Measurements from ENCODE around the gene KLHL18. TPM values are rescaled to one million over a fixed set of nuclear protein-coding genes. Genes with fewer than 3 reads are reported as not detected.
"Not testable (repeated sequence)": the region's sequence is repeated elsewhere in the genome, so short reads cannot be mapped to it uniquely, and the experiment has no call there.

KLHL18 gene
- total and polyA plus RNA-seq, 2 experiments from 2014 or later = 19.4 to 37.0 TPM

- 0 to 3% methylated on average over 6 to 10 of the region's 10 CpGs for WGBS, 2 experiments (ENCODE audit: low coverage in 1 of 2, low lambda C conversion rate in 2 of 2, missing lambda C conversion rate in 2 of 2)
- Histone ChIP-seq H3K36me3 (ENCODE audit: low read depth) (no peaks in the 10 kb centered on the region), H4K20me1 (ENCODE audit: insufficient read depth) (no peaks in the 10 kb centered on the region), H3K4me2 (ENCODE audit: unreplicated experiment) (peak overlapping the region; percentile 98), H3K27me3 (replicated peaks; ENCODE audit: insufficient read depth) (no peaks in the 10 kb centered on the region), H2AFZ (peak overlapping the region; percentile 95), H3F3A (ENCODE audit: insufficient read depth) (peaks cover 8% of the 10 kb centered on the region; the same call in 1 of the 2 replicates), H3K9ac (peak overlapping the region; percentile 93), H3K9me3 (ENCODE audit: low read depth) (no peaks in the 10 kb centered on the region), H3K4me3 (peak overlapping the region; percentile 88), H3K79me2 (ENCODE audit: insufficient read depth) (peaks cover 61% of the 10 kb centered on the region), H3K9me2 (ENCODE audit: insufficient read depth) (no peaks in the 10 kb centered on the region), H3K27ac (peak overlapping the region; percentile 97), H3K4me1 (ENCODE audit: insufficient read depth) (peaks cover 8% of the 10 kb centered on the region; the same call in 1 of the 2 replicates)
- DNase-seq = peak; percentile 43
- TF ChIP-seq EZH2phosphoT487 (IDR thresholded peaks at IDR 0.05; ENCODE audit: insufficient read depth, low read depth) = no peak
- no peak for TF ChIP-seq EZH2 (IDR thresholded peaks at IDR 0.05; ENCODE audit: insufficient read depth, poor library complexity, severe bottlenecking)
- in situ Hi-C loops (cut with MboI) = no loop called here
Measured at GRCh38 chr3:47283193-47283537, 421 bp downstream of the KLHL18 start.

GRCh38 chr3:47283591-47284364 lies 1.0 kb downstream of the KLHL18 start:
- H2AFZ ChIP-seq = peak overlapping the region; percentile 95

DNA sequence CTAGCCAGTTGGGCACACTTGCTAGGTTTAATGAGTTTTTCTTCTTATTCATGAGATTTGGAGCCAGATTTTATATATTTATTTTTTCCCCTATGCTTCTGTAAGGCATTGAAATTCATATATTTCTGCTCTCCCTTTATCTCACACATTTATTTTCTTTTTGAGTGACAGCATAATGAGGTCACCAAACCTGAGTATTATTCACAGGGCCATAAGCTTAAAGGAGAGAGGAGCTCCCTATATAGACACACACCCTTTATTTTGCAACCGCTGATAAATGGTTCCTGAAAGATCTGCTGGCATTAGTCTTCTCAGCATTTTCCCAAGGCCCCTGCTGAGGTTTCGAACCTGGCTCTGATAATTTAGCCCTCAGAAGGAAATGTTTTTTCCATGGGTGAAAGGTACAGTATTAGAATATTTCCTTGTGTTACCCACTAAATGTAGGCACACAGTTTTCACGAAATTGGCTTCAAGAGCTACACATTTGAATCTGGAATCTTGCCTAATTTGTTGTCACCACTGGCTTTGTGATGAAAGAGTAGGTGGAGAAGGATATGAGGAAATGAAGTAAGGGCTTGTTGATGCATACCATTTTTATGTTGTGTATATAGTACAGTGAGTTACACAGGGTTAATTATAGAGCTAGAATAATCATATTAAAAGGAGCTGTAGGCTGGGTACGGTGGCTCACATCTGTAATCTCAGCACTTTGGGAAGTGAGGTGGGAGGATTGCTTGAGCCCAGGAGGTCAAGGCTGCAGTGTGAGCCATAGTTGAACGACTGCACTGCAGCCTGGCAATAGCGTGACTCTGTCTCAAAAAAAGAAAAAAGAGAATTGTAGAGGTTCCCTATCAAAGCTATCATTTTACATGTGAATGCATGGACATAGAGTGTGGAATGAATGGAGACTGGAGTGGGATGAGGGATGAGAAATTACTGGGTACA lies 6.5 kb downstream of the KLHL18 start:
- DNase-seq = no peak
- H3K9me2 ChIP-seq (ENCODE audit: insufficient read depth) = no peaks in the 10 kb centered on the region
- H2AFZ ChIP-seq = no peak overlapping the region
- no peaks in the 10 kb centered on the region for H3K27me3 ChIP-seq (replicated peaks; ENCODE audit: insufficient read depth)
- 80 to 85% methylated on average over 6 of the region's 6 CpGs for WGBS, 2 experiments (ENCODE audit: low coverage in 1 of 2, low lambda C conversion rate in 2 of 2, missing lambda C conversion rate in 2 of 2)
- H3K79me2 ChIP-seq (ENCODE audit: insufficient read depth) = peaks cover 100% of the 10 kb centered on the region
- 0 out of 2 replicates have a peak, but pooled peaks cover 2% of the 10 kb centered on the region for H3K4me1 ChIP-seq (ENCODE audit: insufficient read depth)
- H3K4me3 ChIP-seq = no peak overlapping the region
- peaks cover 9% of the 10 kb centered on the region for H4K20me1 ChIP-seq (ENCODE audit: insufficient read depth)
- peaks cover 9% of the 10 kb centered on the region; the same call in 1 of the 2 replicates for H3K36me3 ChIP-seq (ENCODE audit: low read depth)
- no peak overlapping the region for H3K4me2 ChIP-seq (ENCODE audit: unreplicated experiment)
- no peak for TF ChIP-seq EZH2 (IDR thresholded peaks at IDR 0.05; ENCODE audit: insufficient read depth, poor library complexity, severe bottlenecking)
- peaks cover 8% of the 10 kb centered on the region; the same call in 1 of the 2 replicates for H3F3A ChIP-seq (ENCODE audit: insufficient read depth)
- no peaks in the 10 kb centered on the region for H3K9me3 ChIP-seq (ENCODE audit: low read depth)
- no peak overlapping the region for H3K27ac ChIP-seq
- in situ Hi-C loops (cut with MboI) = no loop called here
- no peak overlapping the region for H3K9ac ChIP-seq

More at GRCh38 chr3:47283591-47284364, 1.0 kb downstream of the KLHL18 start:
- Histone ChIP-seq H3K9ac (peak overlapping the region; percentile 93), H3K27ac (peak overlapping the region; percentile 97), H3K4me2 (ENCODE audit: unreplicated experiment) (peak overlapping the region; percentile 98), H3K36me3 (ENCODE audit: low read depth) (peaks cover 3% of the 10 kb centered on the region; the same call in 1 of the 2 replicates), H3K27me3 (replicated peaks; ENCODE audit: insufficient read depth) (no peaks in the 10 kb centered on the region), H3K4me3 (peak overlapping the region; percentile 88), H3K4me1 (ENCODE audit: insufficient read depth) (peaks cover 8% of the 10 kb centered on the region; the same call in 1 of the 2 replicates), H3K79me2 (ENCODE audit: insufficient read depth) (peaks cover 67% of the 10 kb centered on the region), H3F3A (ENCODE audit: insufficient read depth) (peaks cover 13% of the 10 kb centered on the region; the same call in 1 of the 2 replicates), H3K9me3 (ENCODE audit: low read depth) (no peaks in the 10 kb centered on the region), H3K9me2 (ENCODE audit: insufficient read depth) (no peaks in the 10 kb centered on the region), H4K20me1 (ENCODE audit: insufficient read depth) (no peaks in the 10 kb centered on the region)
- no peak for TF ChIP-seq EZH2phosphoT487 (IDR thresholded peaks at IDR 0.05; ENCODE audit: insufficient read depth, low read depth)
- TF ChIP-seq EZH2 (IDR thresholded peaks at IDR 0.05; ENCODE audit: insufficient read depth, poor library complexity, severe bottlenecking) = no peak
- DNase-seq = peak; percentile 63
- WGBS, 2 experiments (ENCODE audit: low coverage in 1 of 2, low lambda C conversion rate in 2 of 2, missing lambda C conversion rate in 2 of 2) = 20 to 23% methylated on average over 11 to 12 of the region's 12 CpGs
- in situ Hi-C loops (cut with MboI) = no loop called here

GRCh38 chr3:47291158-47291753 lies 8.5 kb downstream of the KLHL18 start:
- no peak overlapping the region for H3K27ac ChIP-seq
- peaks cover 9% of the 10 kb centered on the region; the same call in 1 of the 2 replicates for H3K36me3 ChIP-seq (ENCODE audit: low read depth)
- in situ Hi-C loops (cut with MboI) = no loop called here
- no peaks in the 10 kb centered on the region for H3K9me3 ChIP-seq (ENCODE audit: low read depth)
- peaks cover 8% of the 10 kb centered on the region; the same call in 1 of the 2 replicates for H3F3A ChIP-seq (ENCODE audit: insufficient read depth)
- H3K4me1 ChIP-seq (ENCODE audit: insufficient read depth) = no peaks in the 10 kb centered on the region
- H2AFZ ChIP-seq = no peak overlapping the region
- no peak overlapping the region for H3K4me2 ChIP-seq (ENCODE audit: unreplicated experiment)
- DNase-seq = no peak
- H3K27me3 ChIP-seq (replicated peaks; ENCODE audit: insufficient read depth) = no peaks in the 10 kb centered on the region
- H3K9me2 ChIP-seq (ENCODE audit: insufficient read depth) = no peaks in the 10 kb centered on the region
- peaks cover 9% of the 10 kb centered on the region for H4K20me1 ChIP-seq (ENCODE audit: insufficient read depth)
- TF ChIP-seq EZH2 (IDR thresholded peaks at IDR 0.05; ENCODE audit: insufficient read depth, poor library complexity, severe bottlenecking) (no peak), EZH2phosphoT487 (IDR thresholded peaks at IDR 0.05; ENCODE audit: insufficient read depth, low read depth) (no peak)
- 68 to 73% methylated on average over 4 of the region's 4 CpGs for WGBS, 2 experiments (ENCODE audit: low coverage in 1 of 2, low lambda C conversion rate in 2 of 2, missing lambda C conversion rate in 2 of 2)
- no peak overlapping the region for H3K9ac ChIP-seq
- H3K79me2 ChIP-seq (ENCODE audit: insufficient read depth) = peaks cover 100% of the 10 kb centered on the region
- H3K4me3 ChIP-seq = no peak overlapping the region

DNA sequence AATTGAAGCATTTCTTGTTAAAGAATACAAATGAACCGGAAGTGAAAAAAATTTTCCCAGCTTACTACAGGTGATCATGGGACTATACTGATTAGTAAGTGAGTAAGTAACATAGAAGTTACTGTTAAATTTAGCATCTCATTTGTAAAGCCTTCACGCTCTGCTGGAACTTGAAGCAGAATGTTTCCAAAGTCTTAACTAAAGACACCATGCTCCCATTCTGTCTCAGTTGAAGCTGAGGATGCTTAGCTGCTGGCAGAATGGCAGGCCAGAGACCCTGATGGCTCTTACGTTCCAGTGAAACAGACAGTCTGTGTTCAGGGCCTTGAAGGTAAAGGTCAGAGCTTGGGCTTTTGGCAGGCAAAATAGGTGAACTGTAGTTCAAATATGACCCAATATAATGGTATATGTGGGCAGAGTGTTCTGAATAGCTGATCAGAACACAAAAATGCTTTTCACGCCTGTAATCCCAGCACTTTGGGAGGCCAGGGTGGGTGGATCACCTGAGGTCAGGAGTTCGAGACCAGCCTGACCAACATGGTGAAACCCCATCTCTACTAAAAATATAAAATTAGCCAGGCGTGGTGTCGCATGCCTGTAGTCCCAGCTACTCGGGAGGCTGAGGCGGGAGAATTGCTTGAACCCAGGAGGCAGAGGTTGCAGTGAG lies 9.1 kb downstream of the KLHL18 start:
- DNase-seq; in situ Hi-C loops (cut with MboI); H3K27me3 ChIP-seq (replicated peaks; ENCODE audit: insufficient read depth); H3K36me3 ChIP-seq (ENCODE audit: low read depth); H3F3A ChIP-seq (ENCODE audit: insufficient read depth); H3K27ac ChIP-seq; H2AFZ ChIP-seq; H3K9ac ChIP-seq; H3K9me2 ChIP-seq (ENCODE audit: insufficient read depth); H4K20me1 ChIP-seq (ENCODE audit: insufficient read depth); H3K9me3 ChIP-seq (ENCODE audit: low read depth); H3K4me1 ChIP-seq (ENCODE audit: insufficient read depth); H3K4me3 ChIP-seq; H3K4me2 ChIP-seq (ENCODE audit: unreplicated experiment): not testable (repeated sequence)
- 97% methylated on average over 8 to 9 of the region's 9 CpGs for WGBS, 2 experiments (ENCODE audit: low coverage in 1 of 2, low lambda C conversion rate in 2 of 2, missing lambda C conversion rate in 2 of 2)
- peaks cover 100% of the 10 kb centered on the region for H3K79me2 ChIP-seq (ENCODE audit: insufficient read depth)
